Activated CD4-positive, CD25-positive, alpha-beta regulatory T cell treated with anti-CD3 and anti-CD28 coated beads, Interleukin-2, amount 50 U/mL, for 72 hours (primary cell): ENCODE data around the gene MYH15.

Experiments
- DNase-seq: peaks from one replicate; pipeline ENCODE4 v3.0.0; 2021

Gene MYH15

GRCh38 chr3:108509263-108509662, 1.1 kb downstream of the MYH15 start:
- no peak for DNase-seq

- DNase-seq = no peak
These were observed 2.5 kb downstream of the MYH15 start for GRCh38 chr3:108507902-108508301.

- no peak for DNase-seq
These were observed 4.6 kb downstream of the MYH15 start for GRCh38 chr3:108505811-108506210.

GRCh38 chr3:108503722-108504121, 6.7 kb downstream of the MYH15 start:
- DNase-seq = no peak

GRCh38 chr3:108501535-108501934, 8.9 kb downstream of the MYH15 start:
- DNase-seq = no peak

GRCh38 chr3:108500728-108501127, 9.7 kb downstream of the MYH15 start:
- DNase-seq = no peak

- DNase-seq = no peak
These were observed 13.1 kb downstream of the MYH15 start for GRCh38 chr3:108497271-108497670.

- no peak for DNase-seq
These were observed 14.7 kb downstream of the MYH15 start for GRCh38 chr3:108495717-108496116.

- no peak for DNase-seq
These were observed 15.4 kb downstream of the MYH15 start for GRCh38 chr3:108494906-108495531.

- no peak for DNase-seq
These were observed 16.5 kb downstream of the MYH15 start for GRCh38 chr3:108493862-108494261.

- no peak for DNase-seq
These were observed 18.9 kb downstream of the MYH15 start for GRCh38 chr3:108491456-108491855.

GRCh38 chr3:108489776-108490175, 20.6 kb downstream of the MYH15 start:
- DNase-seq = no peak

- no peak for DNase-seq
These were observed 21.8 kb downstream of the MYH15 start for GRCh38 chr3:108488631-108489030.

- no peak for DNase-seq
These were observed 23.0 kb downstream of the MYH15 start for GRCh38 chr3:108487439-108487838.

GRCh38 chr3:108486941-108487340, 23.5 kb downstream of the MYH15 start:
- no peak for DNase-seq

GRCh38 chr3:108486338-108486737, 24.1 kb downstream of the MYH15 start:
- no peak for DNase-seq

GRCh38 chr3:108485146-108485545, 25.2 kb downstream of the MYH15 start:
- no peak for DNase-seq

GRCh38 chr3:108479224-108479623, 31.2 kb downstream of the MYH15 start:
- DNase-seq = no peak

GRCh38 chr3:108477511-108478147, 32.8 kb downstream of the MYH15 start:
- peak; percentile 52 for DNase-seq

- DNase-seq = no peak
These were observed 35.1 kb downstream of the MYH15 start for GRCh38 chr3:108475220-108475782.

GRCh38 chr3:108474581-108474980, 35.8 kb downstream of the MYH15 start:
- DNase-seq = no peak

GRCh38 chr3:108473711-108474110, 36.7 kb downstream of the MYH15 start:
- DNase-seq = no peak

- no peak for DNase-seq
These were observed 38.3 kb downstream of the MYH15 start for GRCh38 chr3:108472001-108472591.

GRCh38 chr3:108471426-108471825, 39.0 kb downstream of the MYH15 start:
- no peak for DNase-seq
